RWPE1 (cell line): ENCODE measurements around the gene NEK9.

ENCODE experiments used
- CTCF ChIA-PET: fragments of 350-600 bp; sonication (Branson Sonifier 250); formaldehyde crosslinking; extraction: SDS; loops from one replicate; lab custom pipeline; 2021; lab: Yijun Ruan, JAX
- POLR2A ChIA-PET: fragments of 400-600 bp; formaldehyde crosslinking; extraction: SDS; loops from one replicate; lab custom pipeline; 2020; ENCODE audit warnings: antibody characterized with exemption; ENCODE audit not compliant: low non-redundant PET; lab: Yijun Ruan, JAX
- DNase-seq: peaks from one replicate; pipeline ENCODE4 v3.0.0; 2012; ENCODE audit warnings: low spot score
- H3K27ac ChIP-seq: fragments of 450-650 bp; 2 replicates; pipeline ENCODE4 v1.5.1; 2017
- CTCF ChIP-seq: fragments of 450-650 bp; conservative IDR thresholded peaks from 2 replicates; pipeline ENCODE4 v1.5.1; 2017; ENCODE audit warnings: low read depth, mild to moderate bottlenecking

Gene NEK9

DNA sequence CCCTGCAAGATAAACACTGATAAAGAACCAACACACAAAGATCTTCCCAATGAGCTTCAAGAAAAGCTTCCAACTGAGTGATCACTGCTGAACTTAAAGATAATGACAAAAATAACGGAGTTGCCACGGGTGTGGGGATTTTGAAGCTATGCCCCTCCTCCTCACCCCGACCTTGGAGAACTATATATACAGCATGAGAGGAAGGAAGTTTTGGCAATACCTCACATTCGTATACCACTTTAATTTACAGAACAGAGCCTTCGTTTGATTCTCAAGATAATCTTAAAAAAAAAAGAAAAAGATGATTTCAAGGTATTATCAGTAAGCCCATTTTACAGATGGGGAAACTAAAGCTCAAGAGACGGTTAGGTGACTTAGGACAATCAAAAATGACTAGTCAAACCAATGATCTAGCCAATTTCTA, 715 bp downstream of the NEK9 start:
- no peak for TF ChIP-seq CTCF
- peak; percentile 8 for DNase-seq
- ChIA-PET CTCF (interaction anchor here (0.6 kb wide), 1 partner anchor 11 kb away, joined by 3 read pairs; no protein-coding TSS in a partner anchor), POLR2A (interaction anchor here (0.8 to 0.9 kb wide), 2 partner anchors 170 to 176 kb away, joined by 3 to 11 read pairs; no protein-coding TSS in a partner anchor)
- H3K27ac ChIP-seq, result peak overlapping the region; percentile 92

DNA sequence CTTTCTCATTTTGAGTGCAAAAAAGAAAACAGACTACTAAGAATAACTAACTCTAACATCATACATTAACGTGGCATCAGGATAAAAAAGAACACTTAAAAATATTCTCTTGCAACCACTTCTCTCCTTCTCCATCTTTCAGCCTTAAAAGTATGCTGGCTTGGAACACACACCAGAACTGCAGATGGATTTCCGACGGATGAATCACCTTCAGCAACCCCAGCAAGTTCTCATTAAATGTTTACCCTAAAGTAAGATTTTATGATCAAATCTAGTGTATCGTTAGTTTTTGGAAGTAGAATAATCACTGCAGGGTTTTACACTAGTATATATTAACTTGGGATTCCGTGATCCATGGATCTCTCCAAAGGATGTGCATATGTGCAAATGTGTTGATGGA, 1.2 kb downstream of the NEK9 start:
- ChIA-PET CTCF (interaction anchor here (0.6 kb wide), 1 partner anchor 12 kb away, joined by 3 read pairs; no protein-coding TSS in a partner anchor), POLR2A (interaction anchor here (0.8 to 0.9 kb wide), 2 partner anchors 171 to 176 kb away, joined by 3 to 11 read pairs; no protein-coding TSS in a partner anchor)
- TF ChIP-seq CTCF, result no peak
- H3K27ac ChIP-seq, result no peak overlapping the region
- DNase-seq, result peak; percentile 33

- CTCF ChIA-PET, result no interaction called here
Observed at GRCh38 chr14:75123991-75124390, 2.9 kb downstream of the NEK9 start.

GRCh38 chr14:75121552-75121951, 5.3 kb downstream of the NEK9 start:
- DNase-seq, result no peak
- no peak for TF ChIP-seq CTCF
- no peak overlapping the region for H3K27ac ChIP-seq
- POLR2A ChIA-PET, result no interaction called here
- CTCF ChIA-PET, result no interaction called here

More at GRCh38 chr14:75123991-75124390, 2.9 kb downstream of the NEK9 start:
- TF ChIP-seq CTCF, result no peak
- peak; percentile 82 for DNase-seq
- POLR2A ChIA-PET, result interaction anchor here (0.6 kb wide), 1 partner anchor 155 kb away, joined by 3 read pairs; no protein-coding TSS in a partner anchor
- H3K27ac ChIP-seq, result no peak overlapping the region

- ChIA-PET POLR2A (no interaction called here), CTCF (interaction anchor here (0.5 kb wide), 1 partner anchor 242 kb away, joined by 4 read pairs; no protein-coding TSS in a partner anchor)
- no peak for TF ChIP-seq CTCF
- no peak for DNase-seq
- no peak overlapping the region for H3K27ac ChIP-seq
Observed at GRCh38 chr14:75120541-75121291, 6.1 kb downstream of the NEK9 start.

GRCh38 chr14:75119056-75119455, 7.8 kb downstream of the NEK9 start:
- ChIA-PET POLR2A (no interaction called here), CTCF (no interaction called here)
- TF ChIP-seq CTCF, result no peak
- DNase-seq, result no peak
- no peak overlapping the region for H3K27ac ChIP-seq
